GM13977 (cell line): ENCODE measurements around the gene FXYD5.

Experiments
- DNase-seq: peaks from one replicate; pipeline ENCODE4 v3.0.0; 2012; ENCODE audit warnings: low spot score
- CTCF ChIP-seq: IDR thresholded peaks from 2 replicates; pipeline ENCODE4 v1.5.1; 2012; ENCODE audit warnings: mild to moderate bottlenecking, control low read depth; ENCODE audit not compliant: insufficient read depth; ENCODE audit errors: extremely low read depth, missing control alignments
- in situ Hi-C: fragments of 300-500 bp; cut with MboI; formaldehyde crosslinking; loops from one replicate; pipeline ENCODE4 v1.12.0; 2022; ENCODE audit warnings: low sequenced_read_pairs, low pct_unique_long_range_greater_than_20kb, mixed read lengths, inconsistent platforms; ENCODE audit not compliant: unreplicated experiment

Gene FXYD5

GRCh38 chr19:35177377-35178274 is 23.1 kb downstream of the FXYD5 start:
- DNase-seq, result no peak
- in situ Hi-C loops, result no loop called here
- no peak for TF ChIP-seq CTCF

DNA sequence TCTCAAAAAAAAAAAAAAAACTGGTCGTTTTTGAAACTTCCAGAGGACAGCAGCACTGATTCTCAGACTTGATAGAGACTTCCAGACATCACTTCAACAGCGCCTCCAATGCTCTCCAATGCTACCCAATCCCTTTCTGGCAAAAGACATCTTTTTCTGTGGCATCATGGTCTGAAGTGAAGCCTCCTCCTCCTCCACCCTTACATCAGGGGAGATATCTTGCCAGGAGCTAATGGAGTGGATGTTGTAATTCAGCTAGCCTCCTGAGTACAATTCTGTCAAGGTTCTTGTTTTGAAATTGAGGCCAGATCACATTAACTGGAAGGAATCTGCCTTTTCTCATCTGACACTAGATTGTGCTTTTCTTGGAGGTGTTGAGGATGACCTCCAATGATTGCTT is 24.2 kb downstream of the FXYD5 start:
- no peak for DNase-seq
- no peak for TF ChIP-seq CTCF
- in situ Hi-C loops, result no loop called here

GRCh38 chr19:35179830-35180229 is 25.3 kb downstream of the FXYD5 start:
- in situ Hi-C loops, result no loop called here
- no peak for TF ChIP-seq CTCF
- no peak for DNase-seq

- no peak for DNase-seq
- TF ChIP-seq CTCF, result no peak
- in situ Hi-C loops, result no loop called here
Observed at GRCh38 chr19:35181387-35181786, 26.9 kb downstream of the FXYD5 start.

DNA sequence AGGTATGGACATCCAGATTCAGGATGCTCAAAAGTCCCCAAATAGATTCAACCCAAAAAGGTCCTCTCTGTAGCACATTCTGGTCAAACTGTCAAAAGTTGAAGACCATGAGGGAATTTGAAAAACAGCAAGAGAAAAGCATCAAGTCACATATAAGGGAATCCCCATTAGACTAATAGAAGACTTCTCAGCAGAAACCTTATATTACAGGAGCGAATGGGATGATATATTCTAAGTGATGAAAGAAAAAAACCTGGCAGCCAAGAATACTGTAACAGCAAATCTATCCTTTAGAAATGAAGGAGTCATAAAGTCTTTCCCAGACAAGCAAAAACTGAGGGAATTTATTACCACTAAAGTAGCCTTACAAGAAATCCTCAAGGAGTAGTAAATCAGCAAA is 29.7 kb downstream of the FXYD5 start:
- in situ Hi-C loops, result no loop called here

GRCh38 chr19:35184884-35185283 is 30.3 kb downstream of the FXYD5 start:
- no peak for DNase-seq
- in situ Hi-C loops, result no loop called here
- no peak for TF ChIP-seq CTCF

More for the DNA sequence above, 29.7 kb downstream of the FXYD5 start:
- no peak for TF ChIP-seq CTCF
- no peak for DNase-seq
